ENCODE measurements around the gene FAM81B. TPM values are rescaled to one million over a fixed set of nuclear protein-coding genes. Genes with fewer than 3 reads are reported as not detected.

FAM81B gene
- total RNA-seq, 1 experiment from 2014 or later = not detected

GRCh38 chr5:95454536-95454935, 63.4 kb downstream of the FAM81B start:
- H3K4me1 Mint-ChIP-seq (ENCODE audit: low read depth, unreplicated experiment) = no peaks in the 10 kb centered on the region
- DNase-seq = no peak

DNA sequence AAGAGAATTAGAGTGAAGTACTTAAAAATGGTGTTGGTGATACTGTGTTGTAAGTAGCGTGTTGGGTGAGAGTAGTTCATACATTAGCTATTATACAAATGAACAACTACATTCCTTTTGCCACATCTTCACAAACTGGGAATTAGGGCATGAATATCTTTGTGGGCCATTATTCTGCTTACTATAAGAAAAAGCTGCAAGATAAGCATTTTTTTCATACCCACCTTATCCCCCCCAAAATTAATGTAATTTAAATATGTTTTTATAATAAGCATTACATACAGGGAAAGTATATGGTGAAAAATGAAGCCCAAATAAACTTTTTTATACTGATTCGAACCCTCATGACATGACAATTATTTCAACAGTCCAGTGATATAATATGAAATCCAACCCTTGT, 69.5 kb downstream of the FAM81B start:
- H3K27ac Mint-ChIP-seq (ENCODE audit: unreplicated experiment) = no peak overlapping the region
- Histone ChIP-seq H3K27me3 (replicated peaks; ENCODE audit: control insufficient read depth, insufficient read depth, low read length) (no peaks in the 10 kb centered on the region), H3K4me1 (no peaks in the 10 kb centered on the region), H3K4me3 (ENCODE audit: low read depth, low read length) (no peak overlapping the region), H3K9me3 (no peaks in the 10 kb centered on the region), H3K36me3 (ENCODE audit: control insufficient read depth, insufficient read depth, low read length) (no peaks in the 10 kb centered on the region)
- no TSS peak for BruUV-seq (replicated peaks)
- intact Hi-C loops (cut with micrococcal nuclease; ENCODE audit: unreplicated experiment) = no loop called here
- no peaks in the 10 kb centered on the region for H3K27me3 Mint-ChIP-seq (ENCODE audit: insufficient read depth, unreplicated experiment)
- TF ChIP-seq CTCF (IDR thresholded peaks at IDR 0.05; ENCODE audit: insufficient read depth in 1 of 2, low read depth in 1 of 2, low read length in 1 of 2, severe bottlenecking in 1 of 2, unreplicated experiment in 1 of 2) = no peak
- no peaks in the 10 kb centered on the region for H3K4me1 Mint-ChIP-seq (ENCODE audit: low read depth, unreplicated experiment)
- H3K9me3 Mint-ChIP-seq (ENCODE audit: unreplicated experiment) = no peaks in the 10 kb centered on the region
- no peak for DNase-seq
- H3K4me3 Mint-ChIP-seq (ENCODE audit: unreplicated experiment) = no peak overlapping the region
- POLR2A ChIA-PET = no interaction called here
- peaks cover 21% of the 10 kb centered on the region for H3K36me3 Mint-ChIP-seq (ENCODE audit: insufficient read depth, unreplicated experiment)
- CTCF ChIA-PET = no interaction called here

More at GRCh38 chr5:95454536-95454935, 63.4 kb downstream of the FAM81B start:
- no peaks in the 10 kb centered on the region for H3K36me3 ChIP-seq (ENCODE audit: control insufficient read depth, insufficient read depth, low read length)
- Mint-ChIP-seq H3K9me3 (ENCODE audit: unreplicated experiment) (no peaks in the 10 kb centered on the region), H3K4me3 (ENCODE audit: unreplicated experiment) (no peak overlapping the region), H3K27ac (ENCODE audit: unreplicated experiment) (no peak overlapping the region), H3K36me3 (ENCODE audit: insufficient read depth, unreplicated experiment) (no peaks in the 10 kb centered on the region), H3K27me3 (ENCODE audit: insufficient read depth, unreplicated experiment) (no peaks in the 10 kb centered on the region)
- no TSS peak for BruUV-seq (replicated peaks)
- no peak overlapping the region for H3K4me3 ChIP-seq (ENCODE audit: low read depth, low read length)
- no peaks in the 10 kb centered on the region for H3K9me3 ChIP-seq
- TF ChIP-seq CTCF (IDR thresholded peaks at IDR 0.05; ENCODE audit: insufficient read depth in 1 of 2, low read depth in 1 of 2, low read length in 1 of 2, severe bottlenecking in 1 of 2, unreplicated experiment in 1 of 2) = no peak
- H3K4me1 ChIP-seq = no peaks in the 10 kb centered on the region
- intact Hi-C loops (cut with micrococcal nuclease; ENCODE audit: unreplicated experiment) = no loop called here
- CTCF ChIA-PET = no interaction called here
- POLR2A ChIA-PET = no interaction called here
- no peaks in the 10 kb centered on the region for H3K27me3 ChIP-seq (replicated peaks; ENCODE audit: control insufficient read depth, insufficient read depth, low read length)

- BruUV-seq (replicated peaks) = no TSS peak
- Mint-ChIP-seq H3K27me3 (ENCODE audit: insufficient read depth, unreplicated experiment) (no peaks in the 10 kb centered on the region), H3K36me3 (ENCODE audit: insufficient read depth, unreplicated experiment) (peaks cover 31% of the 10 kb centered on the region), H3K4me1 (ENCODE audit: low read depth, unreplicated experiment) (peaks cover 11% of the 10 kb centered on the region), H3K9me3 (ENCODE audit: unreplicated experiment) (no peaks in the 10 kb centered on the region), H3K4me3 (ENCODE audit: unreplicated experiment) (no peak overlapping the region), H3K27ac (ENCODE audit: unreplicated experiment) (no peak overlapping the region)
- DNase-seq = peak; percentile 19 to 43
- Histone ChIP-seq H3K9me3 (no peaks in the 10 kb centered on the region), H3K4me1 (no peaks in the 10 kb centered on the region), H3K27me3 (replicated peaks; ENCODE audit: control insufficient read depth, insufficient read depth, low read length) (no peaks in the 10 kb centered on the region), H3K4me3 (ENCODE audit: low read depth, low read length) (no peak overlapping the region), H3K36me3 (ENCODE audit: control insufficient read depth, insufficient read depth, low read length) (no peaks in the 10 kb centered on the region; the same call in 1 of the 2 replicates)
- ChIA-PET CTCF (no interaction called here), POLR2A (no interaction called here)
- no peak for TF ChIP-seq CTCF (IDR thresholded peaks at IDR 0.05; ENCODE audit: insufficient read depth in 1 of 2, low read depth in 1 of 2, low read length in 1 of 2, severe bottlenecking in 1 of 2, unreplicated experiment in 1 of 2)
- intact Hi-C loops (cut with micrococcal nuclease; ENCODE audit: unreplicated experiment) = loop anchor here (10.0 kb wide), 1 partner anchor 507 kb away; no protein-coding TSS in a partner anchor
Measured at GRCh38 chr5:95471487-95471886, 80.3 kb downstream of the FAM81B start.
